Measurements from ENCODE around the gene ZIC2.

DNA sequence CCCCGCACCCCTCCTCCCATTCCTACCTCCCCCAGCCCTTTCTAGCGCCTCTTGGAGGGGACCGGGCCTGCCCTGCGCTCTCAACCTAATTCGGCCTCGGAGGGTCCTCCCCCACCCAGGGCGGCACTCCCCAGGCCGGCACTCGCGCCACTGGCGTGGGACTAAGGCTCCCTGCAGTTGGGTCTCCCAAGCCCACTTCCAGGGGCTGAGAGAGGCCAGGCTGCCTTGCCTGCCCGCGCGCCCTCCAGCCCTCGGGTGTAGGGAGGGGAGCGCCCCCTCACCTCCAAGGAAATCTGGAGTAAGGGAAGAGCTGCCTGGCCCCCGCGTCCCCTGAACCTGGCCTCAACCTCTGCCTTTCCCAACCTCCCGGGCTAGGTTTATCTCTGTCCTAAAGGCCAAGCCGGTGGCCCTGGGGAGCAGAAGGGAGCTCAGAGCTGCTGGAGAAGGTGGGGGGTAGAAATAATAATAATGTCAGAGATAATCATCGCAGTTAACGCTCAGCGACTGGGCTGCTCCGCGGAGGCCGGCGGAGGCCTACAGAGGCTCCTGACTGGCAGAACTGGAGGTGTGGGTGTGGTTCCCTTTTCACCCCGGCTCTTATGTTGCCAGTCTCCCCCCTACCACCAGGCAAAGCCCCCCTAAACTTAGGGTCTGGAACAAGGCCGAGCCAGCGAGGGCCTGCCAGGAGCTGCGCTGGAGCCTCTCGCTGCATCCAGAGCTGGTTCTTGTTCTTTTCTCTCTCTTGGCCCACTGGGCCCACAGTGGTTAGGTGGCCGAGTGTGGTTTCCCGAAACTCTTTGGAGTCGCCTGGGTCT, 9.6 kb downstream of the ZIC2 start:
- TF ChIP-seq, protein P1, sequence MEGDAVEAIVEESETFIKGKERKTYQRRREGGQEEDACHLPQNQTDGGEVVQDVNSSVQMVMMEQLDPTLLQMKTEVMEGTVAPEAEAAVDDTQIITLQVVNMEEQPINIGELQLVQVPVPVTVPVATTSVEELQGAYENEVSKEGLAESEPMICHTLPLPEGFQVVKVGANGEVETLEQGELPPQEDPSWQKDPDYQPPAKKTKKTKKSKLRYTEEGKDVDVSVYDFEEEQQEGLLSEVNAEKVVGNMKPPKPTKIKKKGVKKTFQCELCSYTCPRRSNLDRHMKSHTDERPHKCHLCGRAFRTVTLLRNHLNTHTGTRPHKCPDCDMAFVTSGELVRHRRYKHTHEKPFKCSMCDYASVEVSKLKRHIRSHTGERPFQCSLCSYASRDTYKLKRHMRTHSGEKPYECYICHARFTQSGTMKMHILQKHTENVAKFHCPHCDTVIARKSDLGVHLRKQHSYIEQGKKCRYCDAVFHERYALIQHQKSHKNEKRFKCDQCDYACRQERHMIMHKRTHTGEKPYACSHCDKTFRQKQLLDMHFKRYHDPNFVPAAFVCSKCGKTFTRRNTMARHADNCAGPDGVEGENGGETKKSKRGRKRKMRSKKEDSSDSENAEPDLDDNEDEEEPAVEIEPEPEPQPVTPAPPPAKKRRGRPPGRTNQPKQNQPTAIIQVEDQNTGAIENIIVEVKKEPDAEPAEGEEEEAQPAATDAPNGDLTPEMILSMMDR (IDR thresholded peaks at IDR 0.05) = no peak
- TF ChIP-seq EP300 (IDR thresholded peaks at IDR 0.05) (no peak), POLR2A (IDR thresholded peaks at IDR 0.05) (no peak), POLR2AphosphoS5 (IDR thresholded peaks at IDR 0.05) (no peak)
